MM.1S (cell line): Measurements from ENCODE around the gene SPATA25.

ENCODE experiments used
- CTCF ChIP-seq: fragments of 300-600 bp; sonication (generic); IDR thresholded peaks from 2 replicates; pipeline ENCODE4 v1.5.1; 2016; ENCODE audit warnings: antibody characterized with exemption, low read length, mixed read lengths
- EZH2 ChIP-seq: fragments of 300-600 bp; sonication (generic); optimal IDR thresholded peaks from 2 replicates; pipeline ENCODE3; 2017; ENCODE audit warnings: low read depth, mild to moderate bottlenecking, antibody characterized with exemption, low read length, mixed read lengths
- EZH2phosphoT487 ChIP-seq: fragments of 300-600 bp; sonication (generic); IDR thresholded peaks from 2 replicates; pipeline ENCODE4 v1.6.1; 2018; ENCODE audit warnings: antibody characterized with exemption, low read length

GRCh38 chr20:45912344-45912682 lies 24.9 kb upstream of the SPATA25 start:
- TF ChIP-seq CTCF (no peak), EZH2phosphoT487 (no peak), EZH2 (no peak)
